Bronchial epithelial cell (primary cell): ENCODE measurements around the gene CD209. TPM values are rescaled to one million over a fixed set of nuclear protein-coding genes. Genes with fewer than 3 reads are reported as not detected.

Experiments used
- DNase-seq: peaks from one replicate; pipeline ENCODE4 v3.0.0-alpha.2; 2010; ENCODE audit warnings: low read depth
- FAIRE-seq: peaks from 2 replicates; lab custom pipeline; 2011; peaks lifted over from hg19 to GRCh38; lab: Jason Lieb, UNC
- H3K27me3 ChIP-seq: 2 replicates; pipeline ENCODE4 v1.5.1; 2011; ENCODE audit warnings: low read length; ENCODE audit not compliant: control insufficient read depth, insufficient read depth
- H3K36me3 ChIP-seq: 2 replicates; pipeline ENCODE4 v1.5.1; 2011; ENCODE audit warnings: low read length; ENCODE audit not compliant: control insufficient read depth, insufficient read depth
- H3K4me3 ChIP-seq: 2 replicates; pipeline ENCODE4 v1.5.1; 2011; ENCODE audit warnings: mild to moderate bottlenecking, low read depth, low read length, control low read depth
- total RNA-seq: library from RNA; depleted of rRNA; stranded (reverse); fragments of >200 nt; gene quantifications from 2 replicates; pipeline ENCODE4 v1.2.1, GENCODE V29; 2014
- TF ChIP-seq, protein P1 (sequence below): IDR thresholded peaks from 2 replicates; pipeline ENCODE4 v1.5.1; 2011; ENCODE audit warnings: mild to moderate bottlenecking, moderate library complexity, low read length, control low read depth, inconsistent platforms; ENCODE audit not compliant: insufficient read depth, severe bottlenecking

The CD209 gene
- total RNA-seq, 1 donor from 2014 or later = not detected

DNA sequence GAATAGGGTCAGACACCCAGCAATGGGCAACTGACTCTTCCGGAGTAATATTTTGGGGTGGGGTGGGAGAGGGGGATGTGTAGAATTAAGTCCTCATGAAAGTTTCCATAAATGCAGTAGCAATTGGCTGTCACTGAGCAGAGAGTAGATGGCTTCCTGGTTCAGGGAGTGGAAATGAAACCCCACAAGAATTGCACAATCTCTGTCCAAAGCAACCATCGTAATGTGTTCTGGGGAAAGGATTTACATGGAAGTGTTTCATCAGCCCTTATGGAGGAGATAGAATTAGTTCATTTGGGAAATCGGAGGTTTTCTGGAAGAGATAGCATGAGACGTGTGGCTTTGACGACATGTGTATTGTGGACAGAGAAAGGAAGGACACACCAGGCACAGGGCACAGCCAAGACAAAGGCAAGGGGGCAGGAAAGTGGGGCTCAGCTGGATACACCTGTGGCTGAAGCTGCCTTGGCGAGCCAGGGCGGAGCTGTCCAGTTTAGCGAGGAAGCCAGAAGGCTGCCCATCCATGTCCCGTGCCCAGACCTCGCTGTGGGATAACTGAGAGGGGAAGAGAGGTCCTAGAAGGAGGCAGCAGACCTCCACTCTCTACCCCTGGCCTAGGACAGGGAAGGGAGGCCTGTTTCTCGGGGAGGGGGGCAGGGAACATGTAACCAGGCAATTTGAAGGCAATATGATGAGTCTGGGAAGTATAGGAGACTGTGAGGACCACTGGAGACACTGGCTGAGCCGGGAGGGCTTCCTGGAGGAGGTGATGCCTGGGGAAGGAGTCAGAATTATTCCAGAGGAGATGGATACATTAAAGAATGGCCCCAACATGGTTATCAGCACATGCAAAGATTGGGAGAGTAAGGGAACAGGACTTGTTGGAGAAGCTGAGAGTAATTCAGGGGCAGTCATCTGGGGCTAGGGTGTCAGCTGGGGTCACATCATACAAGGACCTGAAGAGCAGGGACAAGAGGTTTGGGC, 12.8 kb downstream of the CD209 start:
- DNase-seq (peak; percentile 4), FAIRE-seq (no peak)
- H3K36me3 ChIP-seq = no peaks in the 10 kb centered on the region
- H3K4me3 ChIP-seq = no peak overlapping the region
- TF ChIP-seq, protein P1, sequence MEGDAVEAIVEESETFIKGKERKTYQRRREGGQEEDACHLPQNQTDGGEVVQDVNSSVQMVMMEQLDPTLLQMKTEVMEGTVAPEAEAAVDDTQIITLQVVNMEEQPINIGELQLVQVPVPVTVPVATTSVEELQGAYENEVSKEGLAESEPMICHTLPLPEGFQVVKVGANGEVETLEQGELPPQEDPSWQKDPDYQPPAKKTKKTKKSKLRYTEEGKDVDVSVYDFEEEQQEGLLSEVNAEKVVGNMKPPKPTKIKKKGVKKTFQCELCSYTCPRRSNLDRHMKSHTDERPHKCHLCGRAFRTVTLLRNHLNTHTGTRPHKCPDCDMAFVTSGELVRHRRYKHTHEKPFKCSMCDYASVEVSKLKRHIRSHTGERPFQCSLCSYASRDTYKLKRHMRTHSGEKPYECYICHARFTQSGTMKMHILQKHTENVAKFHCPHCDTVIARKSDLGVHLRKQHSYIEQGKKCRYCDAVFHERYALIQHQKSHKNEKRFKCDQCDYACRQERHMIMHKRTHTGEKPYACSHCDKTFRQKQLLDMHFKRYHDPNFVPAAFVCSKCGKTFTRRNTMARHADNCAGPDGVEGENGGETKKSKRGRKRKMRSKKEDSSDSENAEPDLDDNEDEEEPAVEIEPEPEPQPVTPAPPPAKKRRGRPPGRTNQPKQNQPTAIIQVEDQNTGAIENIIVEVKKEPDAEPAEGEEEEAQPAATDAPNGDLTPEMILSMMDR = no peak
- peaks cover 5% of the 10 kb centered on the region for H3K27me3 ChIP-seq

DNA sequence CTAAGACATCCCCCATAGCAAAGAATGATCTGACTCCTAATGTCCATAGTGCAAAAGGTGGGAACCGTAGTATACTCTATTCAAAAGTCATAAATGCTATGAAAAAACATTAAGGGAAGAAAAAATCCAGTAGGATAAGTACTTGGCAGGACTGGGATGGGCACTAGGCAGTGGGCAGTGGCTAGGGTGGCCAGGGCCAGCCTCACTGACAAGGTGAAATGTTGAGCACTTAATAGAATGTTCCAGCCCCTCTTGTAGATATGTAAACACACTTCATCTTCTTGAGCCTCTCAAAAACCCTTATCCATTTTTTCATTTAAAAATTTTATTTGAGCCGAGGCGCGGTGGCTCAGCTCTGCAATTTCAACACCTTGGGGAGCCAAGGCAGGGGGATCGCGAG, 14.0 kb downstream of the CD209 start:
- Histone ChIP-seq H3K36me3 (no peaks in the 10 kb centered on the region), H3K4me3 (no peak overlapping the region), H3K27me3 (peaks cover 7% of the 10 kb centered on the region)
- TF ChIP-seq, protein P1 = no peak
- no peak for FAIRE-seq
- no peak for DNase-seq

DNA sequence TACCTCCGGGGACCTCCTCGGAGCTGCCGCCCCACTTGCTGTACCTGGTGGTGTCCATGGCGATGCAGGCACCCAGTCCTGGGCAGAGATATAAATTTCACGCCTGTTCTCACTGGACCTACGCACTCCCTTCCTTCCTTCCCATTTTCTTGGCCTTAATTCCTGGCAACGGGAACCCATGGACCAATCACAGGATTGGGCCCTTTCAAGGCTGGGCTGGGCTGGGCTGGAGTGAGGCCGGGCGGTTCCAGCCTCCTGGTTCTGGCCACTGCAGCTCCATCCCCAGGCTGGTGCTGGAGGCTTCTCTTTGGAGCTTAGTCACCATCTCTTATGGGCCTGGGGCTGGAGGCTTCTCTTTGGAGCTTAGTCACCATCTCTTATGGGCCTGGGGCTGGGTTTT, 15.3 kb downstream of the CD209 start, which contains the start of gene CLEC4G:
Gene CLEC4G (minus strand): TSS at position 66 of the 400 bp plus-strand sequence. CDS start 8 bp downstream, at position 58.
- FAIRE-seq (no peak), DNase-seq (no peak)
- H3K36me3 ChIP-seq = no peaks in the 10 kb centered on the region
- TF ChIP-seq, protein P1 = no peak
- no peak within 1 kb of the TSS for H3K4me3 ChIP-seq
- H3K27me3 ChIP-seq = peaks cover 7% of the 10 kb centered on the region

DNA sequence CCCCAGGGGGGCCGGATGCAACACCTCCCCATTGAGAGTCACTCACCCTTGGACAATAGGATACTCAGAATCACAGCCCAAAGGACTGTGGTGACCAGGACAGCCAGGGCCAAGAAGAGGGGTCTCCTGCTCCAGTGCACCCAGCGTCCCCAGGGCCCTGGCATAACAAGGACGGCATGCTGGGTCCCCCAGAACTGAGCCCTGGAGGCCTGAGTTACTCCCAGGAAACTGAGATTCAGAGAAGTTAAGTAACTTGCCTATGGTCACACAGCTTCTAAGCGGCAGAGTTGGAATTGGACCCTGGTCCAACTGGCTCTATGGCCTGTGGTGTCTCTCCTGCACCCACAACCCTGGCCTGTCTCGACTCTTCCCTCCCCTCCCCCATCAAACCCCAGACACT, 15.7 kb downstream of the CD209 start:
- H3K36me3 ChIP-seq = no peaks in the 10 kb centered on the region
- DNase-seq (no peak), FAIRE-seq (no peak)
- H3K27me3 ChIP-seq = peaks cover 7% of the 10 kb centered on the region
- H3K4me3 ChIP-seq = no peak overlapping the region
- TF ChIP-seq, protein P1 = no peak

DNA sequence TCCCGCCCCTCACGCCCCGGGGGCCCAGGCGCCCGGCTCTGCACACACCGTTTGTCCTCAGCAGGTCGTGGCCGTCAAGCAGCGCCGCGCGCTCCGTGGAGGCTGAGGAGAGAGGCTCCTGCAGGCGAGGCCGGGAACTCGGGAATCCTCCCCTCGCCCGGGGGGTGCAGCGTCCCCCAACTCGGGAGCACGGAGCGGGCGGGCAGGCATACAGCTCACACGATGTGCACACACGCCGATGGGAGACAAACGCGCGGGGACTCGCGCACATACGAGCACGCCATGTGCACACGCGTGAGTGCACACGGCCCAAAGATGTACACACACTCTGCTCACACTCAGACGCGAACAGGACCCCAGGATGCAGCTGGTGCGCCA, 16.1 kb downstream of the CD209 start:
- H3K36me3 ChIP-seq = no peaks in the 10 kb centered on the region
- H3K4me3 ChIP-seq = no peak overlapping the region
- no peak for FAIRE-seq
- no peak for DNase-seq
- TF ChIP-seq, protein P1 = no peak
- peaks cover 7% of the 10 kb centered on the region for H3K27me3 ChIP-seq
